Measurements from ENCODE around the gene TNN. TPM values are rescaled to one million over a fixed set of nuclear protein-coding genes. Genes with fewer than 3 reads are reported as not detected.

The TNN gene
- total RNA-seq, 1 experiment from 2014 or later, result not detected

DNA sequence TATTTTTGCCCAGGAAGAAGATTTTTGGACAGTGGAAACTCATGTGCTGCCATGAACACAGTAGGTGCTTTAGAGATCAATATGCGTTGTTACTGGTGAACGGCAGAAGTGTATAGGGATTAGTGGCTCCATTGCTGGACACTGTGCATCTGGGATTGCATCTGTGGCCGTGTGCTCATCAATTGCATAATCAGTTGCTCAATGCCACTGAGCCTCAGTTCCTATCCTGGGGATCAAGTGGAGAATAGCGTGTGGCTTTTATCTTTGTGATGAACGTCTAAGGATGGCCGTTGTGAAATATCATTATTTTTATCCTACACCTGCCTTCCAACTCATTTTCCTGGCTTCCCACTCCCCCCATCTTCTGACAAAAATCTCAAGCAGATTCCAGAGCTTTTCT is 5.4 kb downstream of the TNN start:
- Histone ChIP-seq H4K20me1 (ENCODE audit: low read length) (no peaks in the 10 kb centered on the region), H3K9me3 (ENCODE audit: low read length) (no peaks in the 10 kb centered on the region), H3K27me3 (ENCODE audit: low read length) (peaks cover 15% of the 10 kb centered on the region; the same call in 1 of the 2 replicates), H3K9me2 (replicated peaks; ENCODE audit: low read length) (no peaks in the 10 kb centered on the region), H3K79me2 (ENCODE audit: low read length) (no peaks in the 10 kb centered on the region), H3K4me2 (ENCODE audit: low read length) (no peak overlapping the region), H3K9ac (ENCODE audit: low read length) (no peak overlapping the region), H2AFZ (ENCODE audit: low read length) (no peak overlapping the region), H3K36me3 (ENCODE audit: low read depth, low read length) (no peaks in the 10 kb centered on the region), H3K27ac (ENCODE audit: low read length) (no peak overlapping the region), H3F3A (ENCODE audit: low read length, unreplicated experiment) (no peaks in the 10 kb centered on the region), H3K4me1 (ENCODE audit: insufficient read depth, low read length) (no peaks in the 10 kb centered on the region), H3K4me3 (ENCODE audit: low read length) (no peak overlapping the region)
- ChIA-PET CTCF (no interaction called here), POLR2A (ENCODE audit: unreplicated experiment) (no interaction called here)
- ATAC-seq (no peak), DNase-seq (no peak)
- intact Hi-C loops (cut with micrococcal nuclease), result no loop called here
- TF ChIP-seq EZH2phosphoT487 (IDR thresholded peaks at IDR 0.05; ENCODE audit: borderline replicate concordance, low read length), result no peak
- no TSS peak for BruUV-seq (replicated peaks)

DNA sequence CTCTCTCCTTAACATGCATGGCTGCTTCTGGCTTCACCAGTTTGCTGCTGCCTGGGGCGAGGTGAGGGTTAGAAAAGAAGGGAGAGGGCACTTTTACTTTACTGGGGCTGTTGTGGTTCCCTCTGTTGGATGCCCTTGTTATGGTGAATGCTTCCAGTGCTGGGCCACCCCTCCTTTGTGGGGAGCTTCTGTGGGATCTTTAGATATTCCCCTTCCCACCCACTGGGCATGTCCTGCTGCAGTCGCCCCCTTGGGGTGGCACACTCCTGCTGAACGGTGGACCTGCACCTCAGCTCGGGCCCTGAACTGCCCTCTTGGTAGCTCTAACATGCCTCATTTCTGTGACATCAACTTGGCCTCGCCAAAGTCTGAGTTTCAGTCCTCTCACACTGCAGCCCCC is 6.0 kb downstream of the TNN start:
- H3K4me1 ChIP-seq (ENCODE audit: insufficient read depth, low read length), result no peaks in the 10 kb centered on the region
- no peak overlapping the region for H2AFZ ChIP-seq (ENCODE audit: low read length)
- H3K9me2 ChIP-seq (replicated peaks; ENCODE audit: low read length), result no peaks in the 10 kb centered on the region
- no TSS peak for BruUV-seq (replicated peaks)
- TF ChIP-seq EZH2phosphoT487 (IDR thresholded peaks at IDR 0.05; ENCODE audit: borderline replicate concordance, low read length) (no peak), EZH2 (IDR thresholded peaks at IDR 0.05; ENCODE audit: low read length, unreplicated experiment) (no peak)
- TF ChIP-seq, protein P1, sequence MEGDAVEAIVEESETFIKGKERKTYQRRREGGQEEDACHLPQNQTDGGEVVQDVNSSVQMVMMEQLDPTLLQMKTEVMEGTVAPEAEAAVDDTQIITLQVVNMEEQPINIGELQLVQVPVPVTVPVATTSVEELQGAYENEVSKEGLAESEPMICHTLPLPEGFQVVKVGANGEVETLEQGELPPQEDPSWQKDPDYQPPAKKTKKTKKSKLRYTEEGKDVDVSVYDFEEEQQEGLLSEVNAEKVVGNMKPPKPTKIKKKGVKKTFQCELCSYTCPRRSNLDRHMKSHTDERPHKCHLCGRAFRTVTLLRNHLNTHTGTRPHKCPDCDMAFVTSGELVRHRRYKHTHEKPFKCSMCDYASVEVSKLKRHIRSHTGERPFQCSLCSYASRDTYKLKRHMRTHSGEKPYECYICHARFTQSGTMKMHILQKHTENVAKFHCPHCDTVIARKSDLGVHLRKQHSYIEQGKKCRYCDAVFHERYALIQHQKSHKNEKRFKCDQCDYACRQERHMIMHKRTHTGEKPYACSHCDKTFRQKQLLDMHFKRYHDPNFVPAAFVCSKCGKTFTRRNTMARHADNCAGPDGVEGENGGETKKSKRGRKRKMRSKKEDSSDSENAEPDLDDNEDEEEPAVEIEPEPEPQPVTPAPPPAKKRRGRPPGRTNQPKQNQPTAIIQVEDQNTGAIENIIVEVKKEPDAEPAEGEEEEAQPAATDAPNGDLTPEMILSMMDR (conservative IDR thresholded peaks at IDR 0.05; ENCODE audit: low read depth, low read length), result no peak
- H3K36me3 ChIP-seq (ENCODE audit: low read depth, low read length), result no peaks in the 10 kb centered on the region
- POLR2A ChIA-PET (ENCODE audit: unreplicated experiment), result no interaction called here
- H4K20me1 ChIP-seq (ENCODE audit: low read length), result no peaks in the 10 kb centered on the region
- H3K9me3 ChIP-seq (ENCODE audit: low read length), result no peaks in the 10 kb centered on the region
- H3K4me3 ChIP-seq (ENCODE audit: low read length), result no peak overlapping the region
- no peaks in the 10 kb centered on the region for H3F3A ChIP-seq (ENCODE audit: low read length, unreplicated experiment)
- H3K9ac ChIP-seq (ENCODE audit: low read length), result no peak overlapping the region
- H3K27ac ChIP-seq (ENCODE audit: low read length), result no peak overlapping the region
- CTCF ChIA-PET, result no interaction called here
- H3K27me3 ChIP-seq (ENCODE audit: low read length), result peaks cover 13% of the 10 kb centered on the region; the same call in 1 of the 2 replicates
- H3K79me2 ChIP-seq (ENCODE audit: low read length), result no peaks in the 10 kb centered on the region
- no peak overlapping the region for H3K4me2 ChIP-seq (ENCODE audit: low read length)
- intact Hi-C loops (cut with micrococcal nuclease), result no loop called here
- no peak for ATAC-seq
- DNase-seq, result no peak

DNA sequence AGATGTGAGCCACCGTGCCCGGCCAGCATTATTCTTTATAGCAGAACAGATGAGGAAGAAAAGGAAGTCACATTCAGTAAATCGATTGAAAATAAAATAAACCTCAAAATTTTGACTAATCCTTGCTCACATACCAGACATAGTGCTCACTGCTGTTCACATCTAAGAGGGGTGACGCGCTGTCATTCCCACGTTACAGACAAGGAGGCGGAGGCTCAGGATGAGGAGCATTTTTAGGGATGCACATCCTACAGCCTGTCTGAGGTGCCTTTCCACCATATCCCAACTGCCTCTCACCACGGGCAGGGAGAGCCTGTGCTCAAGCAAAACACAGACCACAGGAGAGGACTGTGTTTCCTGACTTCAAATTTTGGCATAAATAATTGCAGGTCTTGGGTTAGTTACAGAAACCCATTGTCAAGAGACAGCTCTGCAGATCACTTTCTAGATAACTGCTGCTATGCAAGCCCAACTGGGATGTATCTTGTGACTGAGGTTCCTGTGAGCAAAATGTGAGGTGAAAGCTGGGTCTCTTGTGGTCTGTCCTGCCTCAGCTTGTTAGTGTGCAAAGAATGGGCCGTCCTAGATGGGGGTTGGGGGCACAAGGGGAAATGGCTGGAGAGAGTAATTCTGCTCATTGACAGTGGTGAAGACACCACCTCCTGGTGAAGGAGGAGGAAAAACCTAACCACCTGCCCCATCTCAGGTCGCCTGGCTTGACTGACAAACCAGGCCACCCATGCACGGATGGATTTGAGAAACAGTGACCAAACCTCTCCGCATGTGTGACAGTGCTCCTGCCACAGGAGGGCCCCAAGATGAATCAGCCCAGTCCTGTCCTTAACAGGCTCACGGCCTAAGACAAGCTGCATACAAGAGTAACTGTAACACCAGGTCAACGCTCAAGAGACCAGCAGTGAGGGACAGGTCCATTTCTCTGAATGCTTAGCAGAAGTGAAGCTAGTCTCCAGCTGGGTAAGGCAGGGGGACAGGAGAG is 8.2 kb downstream of the TNN start:
- Histone ChIP-seq H2AFZ (ENCODE audit: low read length) (no peak overlapping the region), H4K20me1 (ENCODE audit: low read length) (no peaks in the 10 kb centered on the region), H3F3A (ENCODE audit: low read length, unreplicated experiment) (no peaks in the 10 kb centered on the region), H3K4me2 (ENCODE audit: low read length) (no peak overlapping the region), H3K27ac (ENCODE audit: low read length) (no peak overlapping the region), H3K36me3 (ENCODE audit: low read depth, low read length) (no peaks in the 10 kb centered on the region), H3K4me1 (ENCODE audit: insufficient read depth, low read length) (no peaks in the 10 kb centered on the region), H3K79me2 (ENCODE audit: low read length) (no peaks in the 10 kb centered on the region), H3K27me3 (ENCODE audit: low read length) (peaks cover 8% of the 10 kb centered on the region; the same call in 1 of the 2 replicates), H3K9me3 (ENCODE audit: low read length) (no peaks in the 10 kb centered on the region), H3K9ac (ENCODE audit: low read length) (no peak overlapping the region), H3K9me2 (replicated peaks; ENCODE audit: low read length) (no peaks in the 10 kb centered on the region), H3K4me3 (ENCODE audit: low read length) (no peak overlapping the region)
- DNase-seq (peak; percentile 29), ATAC-seq (no peak)
- BruUV-seq (replicated peaks), result no TSS peak
- POLR2A ChIA-PET (ENCODE audit: unreplicated experiment), result no interaction called here
- CTCF ChIA-PET, result no interaction called here
- TF ChIP-seq EZH2 (IDR thresholded peaks at IDR 0.05; ENCODE audit: low read length, unreplicated experiment) (no peak), EZH2phosphoT487 (IDR thresholded peaks at IDR 0.05; ENCODE audit: borderline replicate concordance, low read length) (no peak)
- TF ChIP-seq, protein P1 (conservative IDR thresholded peaks at IDR 0.05; ENCODE audit: low read depth, low read length), result no peak
- intact Hi-C loops (cut with micrococcal nuclease), result no loop called here
